Upper lobe of left lung (tissue), 4 donors: Measurements from ENCODE around the gene AQP2.

Source experiments
- CTCF ChIP-seq, 6 experiments: fragments of 450-650 bp in 4 of 6; fragments of 200-600 bp in 2 of 6; sonication (generic) in 2 of 6; IDR thresholded peaks; one replicate each; pipeline ENCODE4 v1.5.1; 2016 to 2019; ENCODE audit warnings: antibody characterized with exemption in 6 of 6
- POLR2A ChIP-seq, 4 donors: fragments of 450-650 bp; IDR thresholded peaks; one replicate each; pipeline ENCODE4 v1.5.1; 2016 to 2017; ENCODE audit warnings: antibody characterized with exemption in 4 of 4, mild to moderate bottlenecking in 2 of 4

- TF ChIP-seq CTCF (IDR thresholded peaks at IDR 0.05) (no peak), POLR2A (IDR thresholded peaks at IDR 0.05) (no peak)
Measured at GRCh38 chr12:49907352-49907751, 43.2 kb upstream of the AQP2 start.
